Measurements from ENCODE around the gene SLC16A3. TPM values are rescaled to one million over a fixed set of nuclear protein-coding genes. Genes with fewer than 3 reads are reported as not detected.

The SLC16A3 gene
- total RNA-seq, result 100 to 1,000 TPM; 148 to 298 TPM

DNA sequence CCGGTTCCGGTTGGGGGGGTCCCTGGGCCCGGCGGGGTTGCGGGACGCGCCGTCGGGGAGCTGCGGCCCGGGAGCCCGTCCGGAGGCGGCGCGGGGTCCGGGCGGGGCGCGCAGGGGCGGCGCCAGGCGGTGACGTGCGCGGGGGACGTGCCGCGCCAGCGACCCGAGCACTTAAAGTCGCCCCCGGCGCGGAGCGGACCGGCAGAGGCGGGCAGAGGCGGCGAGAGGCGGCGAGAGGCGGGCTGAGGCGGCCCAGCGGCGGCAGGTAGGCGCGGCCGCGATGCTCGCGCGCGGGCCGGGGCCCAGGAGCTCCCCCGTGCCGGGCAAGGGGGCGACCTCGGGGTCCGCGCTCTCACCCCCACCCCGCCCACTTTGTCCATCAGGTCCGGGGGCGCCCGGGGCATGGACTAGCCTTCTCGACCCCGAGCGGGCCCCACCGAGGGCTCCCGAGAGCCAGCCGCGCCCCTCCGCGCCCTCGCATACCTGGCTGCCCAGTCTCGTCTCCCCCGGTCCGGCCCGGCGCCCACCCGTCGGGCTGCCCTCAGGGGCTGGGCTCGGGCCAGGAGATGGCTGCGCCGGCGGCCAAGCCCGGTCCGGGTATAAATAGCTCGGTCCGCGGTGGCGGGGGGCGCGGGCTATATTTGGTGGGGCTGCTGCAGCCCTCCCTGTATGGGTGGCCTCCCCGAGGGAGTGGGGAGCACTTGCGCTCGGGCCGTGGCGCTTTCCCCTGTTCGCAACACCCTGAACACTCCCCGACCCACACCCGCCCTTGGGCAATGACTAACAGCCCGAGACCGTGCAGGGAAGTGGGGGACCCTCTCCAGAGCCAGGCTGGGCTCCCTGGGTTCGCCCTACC lies at the start of gene SLC16A3:
Gene SLC16A3 (plus strand): TSS at position 201 of the 856 bp plus-strand sequence. CDS start 6,967 bp downstream, outside the sequence.
- H3K27me3 ChIP-seq, result no peaks in the 10 kb centered on the region
- DNase-seq, result peak; percentile 65
- H3K36me3 ChIP-seq, result no peaks in the 10 kb centered on the region
- H3K4me3 ChIP-seq, result peak within 1 kb of the TSS; percentile 64
- intact Hi-C loops (cut with DNase I), result no loop called here
- H3K27ac ChIP-seq, result peak within 1 kb of the TSS; percentile 98
- peak within 1 kb of the TSS; percentile 70 to 95 for H3K9ac ChIP-seq (ENCODE audit: low read depth in 2 of 2, low read length in 2 of 2)
- peaks cover 5% of the 10 kb centered on the region for H3K4me1 ChIP-seq
- TF ChIP-seq, protein P1, sequence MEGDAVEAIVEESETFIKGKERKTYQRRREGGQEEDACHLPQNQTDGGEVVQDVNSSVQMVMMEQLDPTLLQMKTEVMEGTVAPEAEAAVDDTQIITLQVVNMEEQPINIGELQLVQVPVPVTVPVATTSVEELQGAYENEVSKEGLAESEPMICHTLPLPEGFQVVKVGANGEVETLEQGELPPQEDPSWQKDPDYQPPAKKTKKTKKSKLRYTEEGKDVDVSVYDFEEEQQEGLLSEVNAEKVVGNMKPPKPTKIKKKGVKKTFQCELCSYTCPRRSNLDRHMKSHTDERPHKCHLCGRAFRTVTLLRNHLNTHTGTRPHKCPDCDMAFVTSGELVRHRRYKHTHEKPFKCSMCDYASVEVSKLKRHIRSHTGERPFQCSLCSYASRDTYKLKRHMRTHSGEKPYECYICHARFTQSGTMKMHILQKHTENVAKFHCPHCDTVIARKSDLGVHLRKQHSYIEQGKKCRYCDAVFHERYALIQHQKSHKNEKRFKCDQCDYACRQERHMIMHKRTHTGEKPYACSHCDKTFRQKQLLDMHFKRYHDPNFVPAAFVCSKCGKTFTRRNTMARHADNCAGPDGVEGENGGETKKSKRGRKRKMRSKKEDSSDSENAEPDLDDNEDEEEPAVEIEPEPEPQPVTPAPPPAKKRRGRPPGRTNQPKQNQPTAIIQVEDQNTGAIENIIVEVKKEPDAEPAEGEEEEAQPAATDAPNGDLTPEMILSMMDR (IDR thresholded peaks at IDR 0.05), result no peak
- no peaks in the 10 kb centered on the region for H3K9me3 ChIP-seq

DNA sequence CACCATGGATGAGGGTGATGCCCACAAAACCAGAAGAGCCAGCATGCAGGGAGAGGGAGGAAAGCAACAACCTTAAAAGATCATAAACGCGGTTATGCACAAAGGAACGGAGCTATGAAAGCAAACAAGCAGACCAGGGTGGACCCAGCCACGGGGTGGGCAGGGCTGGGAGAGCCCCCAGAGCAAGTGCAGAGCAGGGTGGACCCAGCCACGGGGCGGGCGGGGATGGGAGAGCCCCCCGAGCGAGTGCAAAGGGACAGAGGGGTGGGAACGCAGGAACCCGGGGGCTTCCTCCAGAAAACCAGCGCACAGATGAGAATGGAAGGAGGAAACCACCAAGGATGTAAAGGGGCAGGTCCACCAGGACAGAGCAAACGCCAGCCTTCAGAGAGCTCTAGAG lies 49.4 kb upstream of the SLC16A3 start:
- Histone ChIP-seq H3K27ac (no peak overlapping the region), H3K9ac (ENCODE audit: low read depth in 2 of 2, low read length in 2 of 2) (no peak overlapping the region), H3K4me3 (no peak overlapping the region), H3K9me3 (no peaks in the 10 kb centered on the region), H3K27me3 (no peaks in the 10 kb centered on the region), H3K36me3 (no peaks in the 10 kb centered on the region), H3K4me1 (no peaks in the 10 kb centered on the region)
- no peak for DNase-seq
- TF ChIP-seq, protein P1 (IDR thresholded peaks at IDR 0.05), result no peak
- intact Hi-C loops (cut with DNase I), result no loop called here

DNA sequence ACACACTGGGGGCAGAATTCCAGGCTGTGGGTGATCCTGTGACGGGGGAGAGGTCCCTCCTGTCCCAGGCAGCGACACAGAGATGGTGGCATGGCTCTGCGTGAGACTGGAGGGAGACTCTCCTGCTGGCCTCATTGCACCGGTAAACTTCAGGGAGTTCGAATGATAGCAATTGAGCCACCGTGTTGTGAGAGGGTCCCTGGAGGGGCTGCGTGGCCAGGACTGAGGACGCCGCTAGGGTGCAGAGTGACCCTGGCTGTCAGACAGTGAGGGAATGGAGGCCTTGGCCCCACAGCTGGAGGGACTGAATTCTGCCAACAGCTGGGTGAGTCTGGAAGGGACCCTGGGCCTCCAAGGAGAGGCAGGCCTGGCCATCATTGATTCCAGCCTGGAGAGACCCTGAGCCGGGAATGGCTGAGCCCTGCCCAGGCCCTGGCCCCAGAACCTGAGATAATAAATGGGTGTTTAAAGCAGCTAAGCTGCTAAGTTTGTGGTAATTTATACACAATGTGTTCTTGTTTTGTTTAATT lies 48.8 kb upstream of the SLC16A3 start:
- H3K9me3 ChIP-seq, result no peaks in the 10 kb centered on the region
- intact Hi-C loops (cut with DNase I), result no loop called here
- H3K4me3 ChIP-seq, result no peak overlapping the region
- TF ChIP-seq, protein P1 (IDR thresholded peaks at IDR 0.05), result no peak
- no peak overlapping the region for H3K27ac ChIP-seq
- no peak overlapping the region for H3K9ac ChIP-seq (ENCODE audit: low read depth in 2 of 2, low read length in 2 of 2)
- DNase-seq, result no peak
- no peaks in the 10 kb centered on the region for H3K27me3 ChIP-seq
- H3K36me3 ChIP-seq, result no peaks in the 10 kb centered on the region
- no peaks in the 10 kb centered on the region for H3K4me1 ChIP-seq

DNA sequence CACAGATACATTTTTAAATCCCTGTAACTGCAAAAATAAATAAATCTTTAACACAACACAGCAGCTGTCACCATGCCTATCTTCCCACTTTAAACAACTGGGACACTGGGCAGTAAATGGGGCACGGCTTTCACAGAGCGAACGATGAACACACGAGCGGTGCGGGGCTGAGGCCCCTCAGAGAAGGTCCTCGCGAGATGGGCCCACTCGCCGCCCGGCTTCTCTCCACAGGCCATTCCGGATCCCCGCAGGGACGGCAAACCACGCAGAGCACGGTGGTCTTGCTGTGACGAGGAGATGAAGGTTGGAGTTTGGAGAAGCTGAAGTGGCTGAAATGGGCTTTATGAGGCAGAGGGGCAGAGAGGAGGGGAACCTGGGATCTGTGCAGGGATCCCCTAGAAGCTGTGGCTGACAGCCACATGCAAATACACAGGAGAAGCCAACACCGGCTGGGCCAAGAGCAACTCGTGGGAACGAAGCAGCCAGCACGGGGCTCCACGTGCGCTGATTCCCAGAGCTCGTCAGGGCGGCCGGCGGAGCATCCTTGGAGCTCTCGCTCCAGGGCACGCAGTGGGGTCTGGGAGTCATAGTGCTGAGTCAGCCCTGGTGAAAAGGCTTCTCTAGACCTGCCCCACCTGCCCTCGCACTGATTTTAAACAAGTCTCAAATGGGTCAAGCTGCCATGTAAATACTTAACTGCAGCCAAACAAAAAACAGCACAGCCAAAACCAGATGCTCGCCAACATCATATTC lies 47.9 kb upstream of the SLC16A3 start:
- no peak overlapping the region for H3K9ac ChIP-seq (ENCODE audit: low read depth in 2 of 2, low read length in 2 of 2)
- H3K4me3 ChIP-seq, result no peak overlapping the region
- no peaks in the 10 kb centered on the region for H3K36me3 ChIP-seq
- no peaks in the 10 kb centered on the region for H3K9me3 ChIP-seq
- TF ChIP-seq, protein P1 (IDR thresholded peaks at IDR 0.05), result no peak
- no peak for DNase-seq
- H3K27me3 ChIP-seq, result no peaks in the 10 kb centered on the region
- H3K27ac ChIP-seq, result no peak overlapping the region
- intact Hi-C loops (cut with DNase I), result no loop called here
- H3K4me1 ChIP-seq, result no peaks in the 10 kb centered on the region

DNA sequence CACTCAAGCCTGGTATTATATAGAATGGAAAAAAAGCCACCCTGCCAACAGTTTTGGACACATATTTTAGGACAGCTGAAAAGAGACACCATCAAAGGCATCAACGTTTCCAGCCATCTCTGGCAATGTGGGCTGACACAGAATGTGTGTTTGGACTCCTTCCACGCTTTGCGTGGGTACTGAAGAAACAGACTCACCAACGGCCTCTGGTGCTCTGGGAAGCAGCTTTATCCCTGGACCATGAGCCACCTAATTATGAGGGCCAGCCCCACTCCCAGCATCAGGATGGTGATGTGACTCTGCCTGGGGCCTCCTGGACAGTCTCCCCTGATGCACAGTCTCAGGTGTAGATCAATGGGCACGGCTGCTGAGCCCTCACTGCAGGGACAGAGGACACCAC lies 44.1 kb upstream of the SLC16A3 start:
- TF ChIP-seq, protein P1 (IDR thresholded peaks at IDR 0.05), result no peak
- Histone ChIP-seq H3K4me1 (no peaks in the 10 kb centered on the region), H3K27me3 (no peaks in the 10 kb centered on the region), H3K9me3 (no peaks in the 10 kb centered on the region), H3K27ac (no peak overlapping the region), H3K9ac (ENCODE audit: low read depth in 2 of 2, low read length in 2 of 2) (no peak overlapping the region), H3K36me3 (no peaks in the 10 kb centered on the region), H3K4me3 (no peak overlapping the region)
- intact Hi-C loops (cut with DNase I), result no loop called here
- no peak for DNase-seq

Measured in colonic mucosa (tissue), 4 donors.